ENCODE measurements around the gene HAUS2. TPM values are rescaled to one million over a fixed set of nuclear protein-coding genes. Genes with fewer than 3 reads are reported as not detected.
A peak's percentile ranks its signal among the peaks of the same experiment; 100 is the strongest.

HAUS2 gene
- total and polyA plus RNA-seq, 10 of the 15 experiments (the other 5 are each of a cell fraction or from before 2014, with no cell fraction given) = 28.7 to 59.3 (median 40.6) TPM

DNA sequence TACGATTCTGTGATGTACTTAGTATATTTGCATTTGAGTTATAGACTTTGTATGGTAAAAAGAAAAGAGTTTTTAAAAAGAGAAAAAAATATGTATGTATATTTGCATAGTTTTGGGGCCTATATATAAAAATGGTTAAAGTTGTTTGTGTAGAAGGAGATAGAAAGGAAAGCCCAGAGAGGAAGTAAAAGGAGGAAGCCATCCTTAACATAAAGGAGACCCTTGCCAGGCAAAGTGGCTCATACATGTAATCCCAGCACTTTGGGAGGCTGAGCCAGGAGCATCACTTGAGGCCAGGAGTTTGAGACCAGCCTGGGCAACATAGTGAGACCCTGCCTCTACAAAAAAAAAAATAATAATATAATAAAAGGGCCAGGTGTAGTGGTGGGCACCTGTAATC, 44.8 kb upstream of the HAUS2 start:
- Histone ChIP-seq H3K4me3 (peak overlapping the region; percentile 34; the same call in 1 of the 2 replicates), H3K4me2 (ENCODE audit: control insufficient read depth, insufficient read depth) (peak overlapping the region; percentile 93), H4K20me1 (ENCODE audit: control insufficient read depth, insufficient read depth) (no peaks in the 10 kb centered on the region), H3K27ac (ENCODE audit: control insufficient read depth, insufficient read depth) (peak overlapping the region; percentile 81), H3K27me3 (replicated peaks in 1 of 2; ENCODE audit: control insufficient read depth in 2 of 2, insufficient read depth in 2 of 2, low read length in 1 of 2) (no peaks in the 10 kb centered on the region), H3K4me1 (ENCODE audit: control insufficient read depth, insufficient read depth, low read length) (peaks cover 56% of the 10 kb centered on the region), H3K9me3 (replicated peaks; ENCODE audit: control insufficient read depth, insufficient read depth, low read length) (no peaks in the 10 kb centered on the region; the same call in 2 of the 3 replicates), H2AFZ (ENCODE audit: control insufficient read depth, low read depth, low read length) (no peak overlapping the region), H3K9ac (ENCODE audit: control insufficient read depth, insufficient read depth, low read length) (no peak overlapping the region; the same call in 1 of the 2 replicates), H3K79me2 (ENCODE audit: control insufficient read depth, insufficient read depth, low read length) (peaks cover 62% of the 10 kb centered on the region), H3K36me3 (ENCODE audit: control insufficient read depth in 2 of 2, insufficient read depth in 2 of 2, low read length in 1 of 2) (peaks cover 0 to 7% of the 10 kb centered on the region in 2 experiments; a peak in 1 of 4 replicates)
- FAIRE-seq (no peak), DNase-seq (ENCODE audit: low read depth, low spot score) (no peak), ATAC-seq (0 out of 3 replicates have a peak, but pooled peaks have one; percentile 2)
- in situ Hi-C loops (cut with MboI) = no loop called here
- CTCF ChIA-PET = interaction anchor here (0.7 to 2.1 kb wide), 4 partner anchors 8 to 146 kb away, joined by 3 to 10 read pairs (median 4); partner anchors contain the start of gene SNAP23
- RAD21 ChIA-PET (ENCODE audit: unreplicated experiment) = interaction anchor here (0.5 to 3.0 kb wide), 10 partner anchors 9 to 1907 kb away, joined by 3 to 17 read pairs (median 6); partner anchors contain the start of genes SNAP23, STARD9 and ZNF106
- BruUV-seq (replicated peaks) = no TSS peak
- 0 out of 4 replicates have a peak, but pooled peaks of 1 of the 2 experiments have one; percentile 25 for TF ChIP-seq IKZF2 (IDR thresholded peaks at IDR 0.05)
- no peak for TF ChIP-seq SP1 (IDR thresholded peaks at IDR 0.05; ENCODE audit: low read depth, low read length)
- TF ChIP-seq SPI1 (IDR thresholded peaks at IDR 0.05; ENCODE audit: borderline replicate concordance, insufficient read depth, low read depth, low read length) = peak; percentile 37; the same call in 1 of the 2 replicates
- intact Hi-C loops (cut with micrococcal nuclease; ENCODE audit: unreplicated experiment) = no loop called here
- POLR2A ChIA-PET = interaction anchor here (0.6 to 3.7 kb wide), 5 partner anchors 9 to 474 kb away, joined by 3 to 37 read pairs (median 6); partner anchors contain the start of genes SNAP23 and ZNF106
- SMC1A ChIA-PET (ENCODE audit: uncharacterized antibody, unreplicated experiment) = interaction anchor here (0.9 to 3.1 kb wide), 11 partner anchors 9 to 221 kb away, joined by 3 to 21 read pairs (median 3); partner anchors contain the start of genes HAUS2, LRRC57, SNAP23 and ZNF106
- 6% methylated on average over 1 of the region's 1 CpG for WGBS (ENCODE audit: insufficient coverage, insufficient replicate concordance, low lambda C conversion rate, missing lambda C conversion rate)

DNA sequence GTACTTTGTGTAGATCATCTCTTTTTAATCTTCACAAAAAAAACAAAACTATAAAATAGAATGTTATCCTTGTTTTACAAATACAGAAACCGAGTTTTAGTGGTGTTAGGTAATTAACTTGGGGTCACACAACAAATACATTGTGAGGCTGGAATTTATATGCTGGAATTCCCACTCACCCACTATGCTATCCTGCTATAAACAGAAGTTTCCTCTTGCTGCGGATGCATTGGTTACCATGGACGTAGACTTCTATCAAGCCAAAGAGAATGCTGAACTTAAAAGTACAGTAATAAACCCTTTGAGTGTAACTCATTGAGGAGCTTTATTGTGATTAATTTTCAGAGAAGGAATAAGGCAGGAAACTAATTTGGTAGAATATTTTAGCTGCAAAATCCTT, 44.0 kb upstream of the HAUS2 start:
- H3K9ac ChIP-seq (ENCODE audit: control insufficient read depth, insufficient read depth, low read length) = peak overlapping the region; percentile 26
- H3K79me2 ChIP-seq (ENCODE audit: control insufficient read depth, insufficient read depth, low read length) = peaks cover 58% of the 10 kb centered on the region
- ChIA-PET RAD21 (ENCODE audit: unreplicated experiment) (interaction anchor here (1.0 to 3.0 kb wide), 10 partner anchors 9 to 117 kb away, joined by 3 to 17 read pairs (median 6); partner anchors contain the start of genes SNAP23, STARD9 and ZNF106), POLR2A (interaction anchor here (0.5 to 3.7 kb wide), 17 partner anchors 10 to 814 kb away, joined by 3 to 37 read pairs (median 4); partner anchors contain the start of genes CAPN3, SNAP23 and ZNF106), SMC1A (ENCODE audit: uncharacterized antibody, unreplicated experiment) (interaction anchor here (0.7 to 3.1 kb wide), 13 partner anchors 9 to 222 kb away, joined by 3 to 21 read pairs (median 3); partner anchors contain the start of genes HAUS2, LRRC57, SNAP23 and ZNF106), CTCF (interaction anchor here (0.7 to 2.1 kb wide), 6 partner anchors 9 to 145 kb away, joined by 3 to 10 read pairs (median 3); partner anchors contain the start of gene SNAP23)
- intact Hi-C loops (cut with micrococcal nuclease; ENCODE audit: unreplicated experiment) (no loop called here), in situ Hi-C loops (cut with MboI) (no loop called here)
- ATAC-seq (peak; percentile 23), FAIRE-seq (no peak), DNase-seq (ENCODE audit: low read depth, low spot score) (no peak)
- H3K4me2 ChIP-seq (ENCODE audit: control insufficient read depth, insufficient read depth) = peak overlapping the region; percentile 93
- H3K4me1 ChIP-seq (ENCODE audit: control insufficient read depth, insufficient read depth, low read length) = peaks cover 50% of the 10 kb centered on the region
- no TSS peak for BruUV-seq (replicated peaks)
- no peak overlapping the region for H2AFZ ChIP-seq (ENCODE audit: control insufficient read depth, low read depth, low read length)
- no peak for TF ChIP-seq POLR2AphosphoS2 (IDR thresholded peaks at IDR 0.05; ENCODE audit: low read depth, low read length)
- TF ChIP-seq STAT1 (conservative IDR thresholded peaks at IDR 0.05) = no peak
- no peak for TF ChIP-seq EED (IDR thresholded peaks at IDR 0.05; ENCODE audit: low read depth)
- no peak for TF ChIP-seq BRCA1 (IDR thresholded peaks at IDR 0.05; ENCODE audit: low read depth, low read length)
- no peak for TF ChIP-seq NRF1 (conservative IDR thresholded peaks at IDR 0.05; ENCODE audit: low read depth, low read length)
- no peak for TF ChIP-seq MYC (IDR thresholded peaks at IDR 0.05; ENCODE audit: insufficient read depth, insufficient read length, insufficient replicate concordance, low read length, severe bottlenecking)
- TF ChIP-seq KLF5 (IDR thresholded peaks at IDR 0.05; ENCODE audit: partially characterized antibody) = no peak
- no peak for TF ChIP-seq TARDBP (IDR thresholded peaks at IDR 0.05; ENCODE audit: borderline replicate concordance)
- TF ChIP-seq, protein P1, sequence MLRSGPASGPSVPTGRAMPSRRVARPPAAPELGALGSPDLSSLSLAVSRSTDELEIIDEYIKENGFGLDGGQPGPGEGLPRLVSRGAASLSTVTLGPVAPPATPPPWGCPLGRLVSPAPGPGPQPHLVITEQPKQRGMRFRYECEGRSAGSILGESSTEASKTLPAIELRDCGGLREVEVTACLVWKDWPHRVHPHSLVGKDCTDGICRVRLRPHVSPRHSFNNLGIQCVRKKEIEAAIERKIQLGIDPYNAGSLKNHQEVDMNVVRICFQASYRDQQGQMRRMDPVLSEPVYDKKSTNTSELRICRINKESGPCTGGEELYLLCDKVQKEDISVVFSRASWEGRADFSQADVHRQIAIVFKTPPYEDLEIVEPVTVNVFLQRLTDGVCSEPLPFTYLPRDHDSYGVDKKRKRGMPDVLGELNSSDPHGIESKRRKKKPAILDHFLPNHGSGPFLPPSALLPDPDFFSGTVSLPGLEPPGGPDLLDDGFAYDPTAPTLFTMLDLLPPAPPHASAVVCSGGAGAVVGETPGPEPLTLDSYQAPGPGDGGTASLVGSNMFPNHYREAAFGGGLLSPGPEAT (IDR thresholded peaks at IDR 0.05; ENCODE audit: low read depth) = no peak
- TF ChIP-seq STAT3 (IDR thresholded peaks at IDR 0.05; ENCODE audit: low read depth, low read length) = no peak
- 3% methylated on average over 3 of the region's 3 CpGs for WGBS (ENCODE audit: insufficient coverage, insufficient replicate concordance, low lambda C conversion rate, missing lambda C conversion rate)
- H3K36me3 ChIP-seq (ENCODE audit: control insufficient read depth in 2 of 2, insufficient read depth in 2 of 2, low read length in 1 of 2) = peaks cover 0 to 7% of the 10 kb centered on the region in 2 experiments; a peak in 1 of 4 replicates
- H3K27me3 ChIP-seq (replicated peaks in 1 of 2; ENCODE audit: control insufficient read depth in 2 of 2, insufficient read depth in 2 of 2, low read length in 1 of 2) = no peaks in the 10 kb centered on the region
- no peaks in the 10 kb centered on the region; the same call in 2 of the 3 replicates for H3K9me3 ChIP-seq (replicated peaks; ENCODE audit: control insufficient read depth, insufficient read depth, low read length)
- H3K27ac ChIP-seq (ENCODE audit: control insufficient read depth, insufficient read depth) = peak overlapping the region; percentile 81
- H3K4me3 ChIP-seq = peak overlapping the region; percentile 44; the same call in 1 of the 2 replicates
- no peaks in the 10 kb centered on the region for H4K20me1 ChIP-seq (ENCODE audit: control insufficient read depth, insufficient read depth)
